ENCODE measurements around the gene HOXA10.

Gene HOXA10

GRCh38 chr7:27129729-27130539 is 44.2 kb downstream of the HOXA10 start:
- DNase-seq (ENCODE audit: low spot score), result no peak

GRCh38 chr7:27128776-27129728 is 45.1 kb downstream of the HOXA10 start:
- no peak for DNase-seq (ENCODE audit: low spot score)

- no peak for DNase-seq (ENCODE audit: low spot score)
Measured at GRCh38 chr7:27128034-27128433, 46.1 kb downstream of the HOXA10 start.

- no peak for DNase-seq (ENCODE audit: low spot score)
Measured at GRCh38 chr7:27126596-27127327, 47.4 kb downstream of the HOXA10 start.

DNA sequence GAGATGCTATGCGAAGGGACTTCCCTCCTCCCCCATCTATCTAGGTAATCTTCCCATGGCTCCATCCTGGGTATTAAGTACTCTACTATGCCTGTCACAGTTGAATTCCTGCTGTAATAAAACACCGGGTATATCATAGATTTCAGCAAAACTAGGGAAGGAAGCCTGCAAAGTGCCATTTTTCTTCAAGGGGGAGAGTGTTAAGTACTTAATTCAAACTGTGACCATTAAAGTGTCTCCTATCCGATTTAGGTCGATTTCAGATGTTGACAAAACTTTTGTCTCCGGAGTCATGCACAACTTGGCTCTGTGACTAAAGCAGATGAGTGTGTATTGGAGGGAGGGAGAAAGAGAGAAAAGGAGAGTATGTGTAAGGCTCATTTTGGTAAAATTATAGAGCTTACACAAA is 48.1 kb downstream of the HOXA10 start:
- DNase-seq (ENCODE audit: low spot score), result no peak

DNA sequence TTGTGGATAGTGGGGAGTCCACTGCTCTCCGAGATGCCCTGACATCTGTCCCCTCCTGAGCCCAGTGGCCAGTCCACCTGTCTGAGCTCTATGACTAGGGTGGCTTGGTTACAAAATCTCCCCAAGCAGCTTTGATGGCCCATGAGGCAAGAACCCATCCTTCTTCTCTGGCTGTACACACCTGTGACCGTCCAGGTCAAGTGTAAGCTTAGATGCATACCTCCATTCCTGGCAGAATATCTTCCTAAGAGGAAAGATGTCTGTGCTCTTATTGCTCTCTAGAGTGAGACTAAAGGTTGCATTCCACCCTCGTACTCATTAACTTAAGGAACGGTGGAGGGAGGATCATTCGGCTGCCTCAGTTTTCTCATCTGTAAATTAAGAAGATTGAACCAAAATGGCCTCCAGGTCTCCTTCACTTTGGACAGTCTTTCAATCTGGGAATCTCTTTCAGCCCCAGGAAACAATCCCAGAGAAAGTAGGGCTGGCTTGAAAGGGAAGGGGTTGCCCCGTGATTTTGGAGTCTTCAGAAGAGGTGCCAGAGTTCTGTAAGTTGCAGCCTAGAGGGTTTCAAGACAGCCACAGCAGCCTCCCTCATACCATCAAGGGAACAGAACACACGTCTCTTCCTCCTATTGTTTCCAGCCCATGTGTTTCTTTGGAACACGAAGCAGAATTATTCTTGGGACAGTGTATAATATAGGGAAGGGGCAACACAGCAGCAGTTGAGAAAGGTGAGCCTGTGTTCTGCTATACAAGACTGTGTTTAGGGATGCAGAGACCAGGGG is 49.0 kb downstream of the HOXA10 start:
- no peak for DNase-seq (ENCODE audit: low spot score)

GRCh38 chr7:27124096-27124901 is 49.8 kb downstream of the HOXA10 start:
- DNase-seq (ENCODE audit: low spot score), result no peak

DNA sequence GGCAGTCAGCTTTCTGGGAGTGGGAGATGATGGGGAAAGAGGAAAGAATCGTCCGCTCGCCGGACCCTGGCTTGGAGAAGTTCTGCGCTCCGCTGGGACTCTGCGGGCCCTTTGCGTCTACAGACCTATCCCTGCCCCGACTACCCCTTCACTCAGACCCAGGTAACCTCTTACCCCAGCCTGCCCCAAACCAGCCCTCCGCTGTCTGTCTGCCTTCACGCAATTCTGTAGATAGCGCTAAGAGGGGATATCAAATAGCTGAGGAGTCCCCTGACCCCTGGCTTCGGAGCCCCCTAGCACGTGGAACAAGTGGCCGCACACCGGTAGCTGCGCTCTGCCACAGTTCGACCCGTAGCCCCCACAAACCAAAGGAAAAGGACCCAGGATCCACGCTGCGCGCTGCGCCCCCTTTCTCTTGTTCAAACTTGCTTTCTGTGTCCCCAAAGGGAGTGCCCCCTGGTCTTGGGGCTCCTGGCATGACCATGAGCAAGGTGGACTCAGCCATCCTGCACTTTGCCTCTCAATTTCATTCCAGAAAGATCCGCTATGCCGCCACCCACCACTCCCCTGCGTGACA is 50.6 kb downstream of the HOXA10 start:
- DNase-seq (ENCODE audit: low spot score), result no peak

- DNase-seq (ENCODE audit: low spot score), result no peak
Measured at GRCh38 chr7:27123007-27123476, 51.1 kb downstream of the HOXA10 start.

DNA sequence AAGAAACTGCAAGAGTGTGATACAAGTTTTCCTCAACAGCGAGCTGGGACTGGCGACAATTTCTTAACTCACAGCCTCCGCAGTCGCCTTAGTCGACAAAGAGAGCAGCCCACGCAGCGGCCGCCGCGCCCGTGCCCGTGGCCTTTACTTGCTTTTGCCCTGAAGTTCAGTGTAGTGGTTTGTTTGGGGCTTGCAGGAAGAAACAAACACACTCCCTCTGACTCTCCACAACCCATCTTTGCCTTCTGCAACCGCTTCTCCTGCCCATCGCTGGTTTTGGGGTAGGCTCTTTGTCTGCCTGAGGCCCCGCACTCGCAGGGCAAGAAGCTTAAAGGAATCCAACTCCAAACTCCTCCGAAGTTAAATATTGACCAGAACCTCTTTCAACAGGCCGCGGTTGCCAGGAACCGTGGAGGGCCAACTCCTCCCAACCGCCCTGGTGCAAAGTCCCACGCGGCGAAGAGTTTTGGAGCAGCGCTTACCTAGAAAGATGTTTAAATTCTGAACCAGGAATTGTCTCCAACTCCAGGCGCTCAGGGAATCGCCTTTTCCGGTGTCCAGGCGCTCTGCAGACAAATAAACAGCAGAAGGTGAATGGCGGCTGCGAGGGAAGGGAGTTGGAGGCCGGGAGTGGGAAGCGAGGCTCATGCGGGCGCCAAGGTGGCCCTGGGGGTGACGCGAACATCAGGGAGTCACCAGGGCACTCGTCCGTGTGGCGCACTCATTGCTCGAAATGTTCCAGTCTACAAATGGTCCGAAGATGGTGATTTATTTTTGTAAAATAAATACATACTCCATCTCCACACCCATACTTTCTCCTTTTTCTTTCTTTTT is 51.8 kb downstream of the HOXA10 start:
- DNase-seq (ENCODE audit: low spot score), result no peak

DNA sequence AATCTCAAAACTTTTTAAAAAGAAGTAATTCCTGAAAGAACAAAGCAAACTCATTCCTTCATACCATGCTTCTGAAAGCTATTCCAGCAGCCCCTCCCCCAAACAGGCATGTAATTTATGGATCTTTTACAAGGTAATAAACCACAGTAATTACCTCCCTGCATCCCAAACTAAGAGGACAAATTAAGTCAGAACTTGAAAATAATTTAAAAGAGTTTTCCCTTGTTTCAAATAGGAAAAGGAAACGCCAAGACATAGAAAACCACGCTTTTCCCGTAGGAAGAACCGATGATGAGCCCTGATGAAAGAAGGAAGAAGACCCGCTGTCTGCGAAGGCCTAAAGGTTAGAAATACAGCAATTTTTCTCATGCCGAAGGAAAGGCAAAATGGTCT is 52.4 kb downstream of the HOXA10 start:
- no peak for DNase-seq (ENCODE audit: low spot score)

All from iPS-NIHi11 (cell line).